ENCODE measurements around the gene SEC63. TPM values are rescaled to one million over a fixed set of nuclear protein-coding genes. Genes with fewer than 3 reads are reported as not detected.

Gene SEC63
- total and polyA plus RNA-seq, 2 of the 4 experiments (the other 2 are of a cell fraction) = 8.6 to 22.4 TPM

- TF ChIP-seq ELK1 (IDR thresholded peaks at IDR 0.05; ENCODE audit: borderline replicate concordance, low read depth, low read length) = no peak
- TF ChIP-seq RFX5 (IDR thresholded peaks at IDR 0.05; ENCODE audit: low read depth, low read length) = no peak
- TF ChIP-seq CHD1 (IDR thresholded peaks at IDR 0.05; ENCODE audit: low read depth, low read length) = no peak
- TF ChIP-seq BHLHE40 (IDR thresholded peaks at IDR 0.05; ENCODE audit: low read depth, low read length) = no peak
- TF ChIP-seq CEBPB (IDR thresholded peaks at IDR 0.05; ENCODE audit: low read depth, low read length) = no peak
- TF ChIP-seq CTCF (conservative IDR thresholded peaks at IDR 0.05; ENCODE audit: low read depth, low read length) = no peak
- no peak for TF ChIP-seq RCOR1 (IDR thresholded peaks at IDR 0.05; ENCODE audit: insufficient replicate concordance, low read length)
- TF ChIP-seq USF2 (IDR thresholded peaks at IDR 0.05; ENCODE audit: low read depth, low read length) = no peak
- H2BK20ac ChIP-seq (ENCODE audit: low read depth, low read length) = no peak overlapping the region
- no TSS peak for BruUV-seq (replicated peaks)
Observed at GRCh38 chr6:107823047-107823557, 134.9 kb downstream of the SEC63 start.

More at GRCh38 chr6:107823047-107823557, 134.9 kb downstream of the SEC63 start:
- no peak overlapping the region for H3K23ac ChIP-seq (ENCODE audit: low read depth, low read length)
- WGBS, 2 experiments (ENCODE audit: extremely low coverage in 2 of 2, insufficient read length in 1 of 2) = no CpG with 5 or more reads among the region's 8 CpGs
- DNase-seq = no peak
- CTCF ChIA-PET = interaction anchor here (0.6 kb wide), 1 partner anchor 8 kb away, joined by 3 read pairs; no protein-coding TSS in a partner anchor
- H3K36me3 ChIP-seq (ENCODE audit: control insufficient read depth, insufficient read depth, low read length) = no peaks in the 10 kb centered on the region
- H3K56ac ChIP-seq (ENCODE audit: extremely low read depth, insufficient read depth, low read length) = no peak overlapping the region
- POLR2A ChIA-PET (ENCODE audit: unreplicated experiment) = no interaction called here
- no peak overlapping the region for H3K27ac ChIP-seq (ENCODE audit: insufficient read depth, low read length)
- no peak overlapping the region for H2AFZ ChIP-seq (replicated peaks; ENCODE audit: low read length, poor library complexity)
- intact Hi-C loops (cut with micrococcal nuclease) = no loop called here
- H4K8ac ChIP-seq (ENCODE audit: low read depth in 2 of 2, low read length in 2 of 2) = no peak overlapping the region
- H3K9me1 ChIP-seq (ENCODE audit: insufficient read depth, low read length) = no peaks in the 10 kb centered on the region
- H2BK15ac ChIP-seq (ENCODE audit: low read depth, low read length) = no peak overlapping the region
- H3K4me2 ChIP-seq (ENCODE audit: low read depth, low read length) = no peak overlapping the region
- H2AK9ac ChIP-seq (replicated peaks; ENCODE audit: low read depth, low read length, poor library complexity) = no peak overlapping the region
- H2BK120ac ChIP-seq (ENCODE audit: low read depth, low read length) = no peak overlapping the region
- H4K91ac ChIP-seq (ENCODE audit: insufficient read depth, low read depth, low read length) = no peak overlapping the region
- no peak overlapping the region for H3K4me3 ChIP-seq (ENCODE audit: insufficient read depth, low read depth, low read length)
- no peaks in the 10 kb centered on the region for H3K9me3 ChIP-seq (ENCODE audit: control insufficient read depth, insufficient read depth, low read length)
- no peak for ATAC-seq (ENCODE audit: low read depth)
- H3K9ac ChIP-seq (ENCODE audit: low read depth, low read length) = no peak overlapping the region
- H3K79me1 ChIP-seq (ENCODE audit: low read depth in 1 of 2, low read length in 2 of 2) = no peaks in the 10 kb centered on the region
- no peaks in the 10 kb centered on the region for H4K20me1 ChIP-seq (ENCODE audit: insufficient read depth, low read length)
- H4K5ac ChIP-seq (ENCODE audit: low read depth, low read length) = no peak overlapping the region
- no peak overlapping the region for H2BK5ac ChIP-seq (ENCODE audit: low read depth, low read length, poor library complexity, severe bottlenecking)
- dilution Hi-C loops (cut with HindIII; ENCODE audit: low sequenced_read_pairs, unreplicated experiment) = no loop called here
- H2AK5ac ChIP-seq (ENCODE audit: low read depth, low read length) = no peak overlapping the region
- in situ Hi-C loops (cut with MboI; ENCODE audit: low sequenced_read_pairs) = no loop called here
- H3K27me3 ChIP-seq (ENCODE audit: control insufficient read depth, insufficient read depth, low read length) = peaks cover 31% of the 10 kb centered on the region
- H3K4me1 ChIP-seq (ENCODE audit: control insufficient read depth, insufficient read depth, low read length) = no peaks in the 10 kb centered on the region
- no peak overlapping the region for H3K14ac ChIP-seq (replicated peaks; ENCODE audit: low read depth, low read length)
- no peak overlapping the region for H3K4ac ChIP-seq (ENCODE audit: low read depth, low read length)
- H3K18ac ChIP-seq (ENCODE audit: low read depth, low read length) = no peak overlapping the region
